GM23338 (cell line): ENCODE measurements around the gene SPINT2.

Source experiments
- EZH2phosphoT487 ChIP-seq: fragments of 200-600 bp; sonication (generic); IDR thresholded peaks from one replicate; pipeline ENCODE4 v1.8.1; 2018; ENCODE audit warnings: antibody characterized with exemption; ENCODE audit not compliant: unreplicated experiment
- TF ChIP-seq, protein P1 (sequence below), 2 experiments: fragments of 200-600 bp in 1 of 2; sonication (generic) in 1 of 2; conservative IDR thresholded peaks; 2 replicates each; pipeline versions ENCODE4 v1.5.1 to v1.6.1; 2016 to 2017; ENCODE audit warnings: antibody characterized with exemption in 2 of 2, low read depth in 2 of 2, mild to moderate bottlenecking in 2 of 2, moderate library complexity in 1 of 2

- TF ChIP-seq, protein P1, sequence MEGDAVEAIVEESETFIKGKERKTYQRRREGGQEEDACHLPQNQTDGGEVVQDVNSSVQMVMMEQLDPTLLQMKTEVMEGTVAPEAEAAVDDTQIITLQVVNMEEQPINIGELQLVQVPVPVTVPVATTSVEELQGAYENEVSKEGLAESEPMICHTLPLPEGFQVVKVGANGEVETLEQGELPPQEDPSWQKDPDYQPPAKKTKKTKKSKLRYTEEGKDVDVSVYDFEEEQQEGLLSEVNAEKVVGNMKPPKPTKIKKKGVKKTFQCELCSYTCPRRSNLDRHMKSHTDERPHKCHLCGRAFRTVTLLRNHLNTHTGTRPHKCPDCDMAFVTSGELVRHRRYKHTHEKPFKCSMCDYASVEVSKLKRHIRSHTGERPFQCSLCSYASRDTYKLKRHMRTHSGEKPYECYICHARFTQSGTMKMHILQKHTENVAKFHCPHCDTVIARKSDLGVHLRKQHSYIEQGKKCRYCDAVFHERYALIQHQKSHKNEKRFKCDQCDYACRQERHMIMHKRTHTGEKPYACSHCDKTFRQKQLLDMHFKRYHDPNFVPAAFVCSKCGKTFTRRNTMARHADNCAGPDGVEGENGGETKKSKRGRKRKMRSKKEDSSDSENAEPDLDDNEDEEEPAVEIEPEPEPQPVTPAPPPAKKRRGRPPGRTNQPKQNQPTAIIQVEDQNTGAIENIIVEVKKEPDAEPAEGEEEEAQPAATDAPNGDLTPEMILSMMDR (conservative IDR thresholded peaks at IDR 0.05; ENCODE audit: low read depth in 2 of 2): no peak
- TF ChIP-seq EZH2phosphoT487: no peak
These were observed 67.4 kb downstream of the SPINT2 start for GRCh38 chr19:38331728-38332127.
